Endometrial microvascular endothelial cells (primary cell): ENCODE results near the gene NEK10. TPM values are rescaled to one million over a fixed set of nuclear protein-coding genes. Genes with fewer than 3 reads are reported as not detected.
"Not testable (repeated sequence)": the region's sequence is repeated elsewhere in the genome, so short reads cannot be mapped to it uniquely, and the experiment has no call there.

Source experiments
- in situ Hi-C: cut with HindIII; loops from 2 replicates; pipeline ENCODE4 v1.10.0; 2017; ENCODE audit warnings: low sequenced_read_pairs, low pct_unique_long_range_greater_than_20kb; ENCODE audit errors: inconsistent ontology term
- total RNA-seq: library from RNA; depleted of rRNA; stranded (reverse); fragments of >200 nt; gene quantifications from one replicate; pipeline ENCODE4 v1.2.3, GENCODE V29; 2015; ENCODE audit errors: inconsistent ontology term

Gene NEK10
- total RNA-seq, 1 donor from 2014 or later, result 0.28 TPM

- in situ Hi-C loops, result no loop called here
Observed at GRCh38 chr3:27354161-27354560, 15.0 kb downstream of the NEK10 start.

- in situ Hi-C loops, result no loop called here
Observed at GRCh38 chr3:27353221-27353620, 16.0 kb downstream of the NEK10 start.

- in situ Hi-C loops, result no loop called here
Observed at GRCh38 chr3:27352047-27352446, 17.1 kb downstream of the NEK10 start.

GRCh38 chr3:27349832-27350231 lies 19.4 kb downstream of the NEK10 start:
- in situ Hi-C loops, result no loop called here

GRCh38 chr3:27345959-27346865 lies 23.0 kb downstream of the NEK10 start:
- in situ Hi-C loops, result no loop called here

GRCh38 chr3:27345493-27345892 lies 23.7 kb downstream of the NEK10 start:
- in situ Hi-C loops, result no loop called here

GRCh38 chr3:27345045-27345444 lies 24.1 kb downstream of the NEK10 start:
- in situ Hi-C loops, result no loop called here

GRCh38 chr3:27344192-27344591 lies 25.0 kb downstream of the NEK10 start:
- in situ Hi-C loops, result no loop called here

GRCh38 chr3:27342267-27342666 lies 26.9 kb downstream of the NEK10 start:
- in situ Hi-C loops, result no loop called here

- in situ Hi-C loops, result no loop called here
Observed at GRCh38 chr3:27340534-27340933, 28.6 kb downstream of the NEK10 start.

GRCh38 chr3:27335571-27335970 lies 33.6 kb downstream of the NEK10 start:
- in situ Hi-C loops, result no loop called here

- in situ Hi-C loops, result no loop called here
Observed at GRCh38 chr3:27333843-27334242, 35.3 kb downstream of the NEK10 start.

GRCh38 chr3:27328982-27329762 lies 40.0 kb downstream of the NEK10 start:
- in situ Hi-C loops, result not testable (repeated sequence)

GRCh38 chr3:27326629-27327545 lies 42.3 kb downstream of the NEK10 start:
- in situ Hi-C loops, result no loop called here

- in situ Hi-C loops, result no loop called here
Observed at GRCh38 chr3:27326202-27326601, 43.0 kb downstream of the NEK10 start.

GRCh38 chr3:27325419-27325818 lies 43.8 kb downstream of the NEK10 start:
- in situ Hi-C loops, result no loop called here

- in situ Hi-C loops, result no loop called here
Observed at GRCh38 chr3:27324686-27325085, 44.5 kb downstream of the NEK10 start.

GRCh38 chr3:27323087-27323570 lies 46.1 kb downstream of the NEK10 start:
- in situ Hi-C loops, result no loop called here

- in situ Hi-C loops, result no loop called here
Observed at GRCh38 chr3:27322634-27323033, 46.5 kb downstream of the NEK10 start.
